Erythroblast (primary cell): ENCODE measurements around the gene ZNF488.

ENCODE experiments used
- DNase-seq, 2 experiments: peaks; one replicate each; lab custom pipeline; 2025; lab: John Stamatoyannopoulos, UW
- GATA1 ChIP-seq: IDR thresholded peaks from 2 replicates; pipeline ENCODE4 v1.6.1; 2011; ENCODE audit warnings: low read depth, mild to moderate bottlenecking, control low read depth, low read length, moderate library complexity
- POLR2A ChIP-seq: IDR thresholded peaks from 2 replicates; pipeline ENCODE4 v1.6.1; 2011; ENCODE audit warnings: mild to moderate bottlenecking, low read length

The ZNF488 gene

GRCh38 chr10:47333532-47333931 lies 50.6 kb downstream of the ZNF488 start:
- no peak for DNase-seq
- TF ChIP-seq GATA1 (no peak), POLR2A (no peak)

GRCh38 chr10:47332946-47333345 lies 51.1 kb downstream of the ZNF488 start:
- TF ChIP-seq POLR2A (no peak), GATA1 (no peak)
- DNase-seq: no peak

GRCh38 chr10:47332371-47332770 lies 51.7 kb downstream of the ZNF488 start:
- no peak for TF ChIP-seq POLR2A
- DNase-seq: no peak

- TF ChIP-seq POLR2A (no peak), GATA1 (no peak)
- no peak for DNase-seq
Measured at GRCh38 chr10:47331954-47332353, 52.1 kb downstream of the ZNF488 start.

- no peak for DNase-seq
- no peak for TF ChIP-seq POLR2A
- no peak for TF ChIP-seq GATA1
Measured at GRCh38 chr10:47331491-47331890, 52.6 kb downstream of the ZNF488 start.

- TF ChIP-seq GATA1: no peak
- no peak for TF ChIP-seq POLR2A
- no peak for DNase-seq
Measured at GRCh38 chr10:47330804-47331203, 53.3 kb downstream of the ZNF488 start.

- TF ChIP-seq POLR2A (no peak), GATA1 (no peak)
- DNase-seq: no peak
Measured at GRCh38 chr10:47330366-47330765, 53.7 kb downstream of the ZNF488 start.

GRCh38 chr10:47329855-47330254 lies 54.2 kb downstream of the ZNF488 start:
- no peak for TF ChIP-seq POLR2A
- no peak for TF ChIP-seq GATA1
- DNase-seq: no peak

- DNase-seq: peak; percentile 30 to 36
- TF ChIP-seq POLR2A: no peak
- no peak for TF ChIP-seq GATA1
Measured at GRCh38 chr10:47326927-47327330, 57.2 kb downstream of the ZNF488 start.

GRCh38 chr10:47326306-47326926 lies 57.7 kb downstream of the ZNF488 start:
- no peak for DNase-seq
- TF ChIP-seq POLR2A (no peak), GATA1 (no peak)

GRCh38 chr10:47325303-47326291 lies 58.5 kb downstream of the ZNF488 start:
- DNase-seq: no peak
- TF ChIP-seq GATA1 (no peak), POLR2A (no peak)

GRCh38 chr10:47323636-47324296 lies 60.3 kb downstream of the ZNF488 start:
- DNase-seq: no peak
- no peak for TF ChIP-seq POLR2A
- TF ChIP-seq GATA1: no peak

- TF ChIP-seq POLR2A: no peak
- TF ChIP-seq GATA1: no peak
Measured at GRCh38 chr10:47323087-47323486, 61.0 kb downstream of the ZNF488 start.

GRCh38 chr10:47322300-47323061 lies 61.6 kb downstream of the ZNF488 start, which contains the start of gene GDF2:
TSS of gene GDF2 (plus strand) at chr10:47322454. CDS start at chr10:47322669, 215 bp downstream.
- TF ChIP-seq POLR2A (no peak), GATA1 (no peak)
- DNase-seq: peak; percentile 48 to 76

More at GRCh38 chr10:47323087-47323486, 61.0 kb downstream of the ZNF488 start:
- no peak for DNase-seq
